ENCODE results near the gene HS3ST5. TPM values are rescaled to one million over a fixed set of nuclear protein-coding genes. Genes with fewer than 3 reads are reported as not detected.

HS3ST5 gene
- total RNA-seq, 1 experiment from 2014 or later, result 14.4 TPM

GRCh38 chr6:114007516-114007915 lies 335.3 kb downstream of the HS3ST5 start:
- Mint-ChIP-seq H3K36me3 (ENCODE audit: insufficient read depth in 1 of 3, low read depth in 3 of 3) (peaks cover 0 to 9% (median 2%) of the 10 kb centered on the region in 3 experiments; a peak in 3 of 7 replicates), H3K4me1 (peaks cover 21 to 54% of the 10 kb centered on the region in 2 experiments), H3K27me3 (ENCODE audit: low read depth) (no peaks in the 10 kb centered on the region), H3K9me3 (peaks cover 2 to 3% of the 10 kb centered on the region in 2 experiments; a peak in 3 of 5 replicates), H3K4me3 (peak overlapping the region in 1 of 2 experiments; percentile 26; a peak in 2 of 5 replicates), H3K27ac (peak overlapping the region in 2 of 3 experiments; percentile 69 to 86; a peak in 6 of 7 replicates)
- no peak overlapping the region for H2BK20ac ChIP-seq (ENCODE audit: low read depth, low read length, poor library complexity, severe bottlenecking)
- H4K5ac ChIP-seq (ENCODE audit: insufficient read length, low read depth, low read length), result no peak overlapping the region
- H3T11ph ChIP-seq (ENCODE audit: low read length), result no peak overlapping the region
- no peak overlapping the region for H2AFZ ChIP-seq (ENCODE audit: low read length)
- no peak overlapping the region for H2BK15ac ChIP-seq (ENCODE audit: low read depth, low read length)
- no peak overlapping the region for H3K18ac ChIP-seq (ENCODE audit: insufficient read length, low read depth, low read length)
- no peak for TF ChIP-seq CTCF (conservative IDR thresholded peaks at IDR 0.05)
- H3K27ac ChIP-seq (ENCODE audit: insufficient read length, low read depth, low read length), result no peak overlapping the region
- no peak overlapping the region for H4K91ac ChIP-seq (ENCODE audit: insufficient read length, low read depth, low read length)
- H4K8ac ChIP-seq (replicated peaks; ENCODE audit: insufficient read length, low read depth, low read length), result no peak overlapping the region
- no peak overlapping the region for H3K56ac ChIP-seq (ENCODE audit: insufficient read length, low read depth, low read length)
- no CpG with 5 or more reads among the region's 2 CpGs for WGBS (ENCODE audit: extremely low coverage, insufficient read length, low lambda C conversion rate)
- H3K9me3 ChIP-seq (ENCODE audit: control insufficient read depth, low read depth, low read length), result no peaks in the 10 kb centered on the region
- H4K20me1 ChIP-seq (ENCODE audit: control insufficient read depth, insufficient read depth, insufficient read length), result no peaks in the 10 kb centered on the region
- no peak overlapping the region for H3K9ac ChIP-seq (ENCODE audit: extremely low read depth, insufficient read length, low read length)
- no peak for DNase-seq
- H3K4me2 ChIP-seq (ENCODE audit: insufficient read depth, insufficient read length, low read length), result no peak overlapping the region
- peaks cover 18% of the 10 kb centered on the region; the same call in 1 of the 2 replicates for H3K4me1 ChIP-seq (ENCODE audit: insufficient read depth, low read length)
- H3K23ac ChIP-seq (ENCODE audit: insufficient read length, low read depth, low read length), result no peak overlapping the region
- H3K14ac ChIP-seq (ENCODE audit: insufficient read depth, low read length), result no peak overlapping the region
- no peaks in the 10 kb centered on the region for H3K79me1 ChIP-seq (ENCODE audit: insufficient read depth, low read depth, low read length, poor library complexity, severe bottlenecking)
- no peaks in the 10 kb centered on the region for H3K27me3 ChIP-seq (ENCODE audit: insufficient read depth, low read length)
- H2BK120ac ChIP-seq (ENCODE audit: low read depth, low read length, poor library complexity, severe bottlenecking), result no peak overlapping the region
- no peaks in the 10 kb centered on the region for H3K23me2 ChIP-seq (ENCODE audit: insufficient read length, low read depth, low read length, poor library complexity, severe bottlenecking)
- H3K4ac ChIP-seq (ENCODE audit: low read depth, low read length), result no peak overlapping the region
- H2AK5ac ChIP-seq (ENCODE audit: insufficient read length, low read length), result no peak overlapping the region
- no peak overlapping the region for H2BK5ac ChIP-seq (ENCODE audit: insufficient read length, low read length)
- peak overlapping the region; percentile 36 for H2BK12ac ChIP-seq (ENCODE audit: insufficient read length, low read depth, low read length)
- H3K79me2 ChIP-seq (ENCODE audit: insufficient read depth, low read length), result no peaks in the 10 kb centered on the region
